GM21390 (cell line): ENCODE results near the gene BMPR1A.
A peak's percentile ranks its signal among the peaks of the same experiment; 100 is the strongest.

ENCODE experiments used
- ATAC-seq: cut with Tn5 transposase; IDR thresholded peaks from one replicate; pipeline ENCODE4 v1.9.1; 2021; ENCODE audit not compliant: unreplicated experiment

The BMPR1A gene

GRCh38 chr10:86756511-86757112, at the start of gene BMPR1A:
BMPR1A (plus strand) TSS chr10:86756619; CDS start chr10:86876019, 119,400 bp downstream.
- peak; percentile 32 for ATAC-seq

- ATAC-seq = no peak
These were observed 49.4 kb upstream of the BMPR1A start for GRCh38 chr10:86706977-86707376.

- ATAC-seq = no peak
These were observed 48.9 kb upstream of the BMPR1A start for GRCh38 chr10:86707505-86707904.

- ATAC-seq = no peak
These were observed 48.2 kb upstream of the BMPR1A start for GRCh38 chr10:86708068-86708782.

- ATAC-seq = no peak
These were observed 47.5 kb upstream of the BMPR1A start for GRCh38 chr10:86708783-86709380.

GRCh38 chr10:86709396-86710185, 46.8 kb upstream of the BMPR1A start:
- no peak for ATAC-seq

GRCh38 chr10:86710987-86711512, 45.4 kb upstream of the BMPR1A start:
- peak; percentile 84 for ATAC-seq

- peak; percentile 43 for ATAC-seq
These were observed 44.7 kb upstream of the BMPR1A start for GRCh38 chr10:86711513-86712316.

- peak; percentile 24 for ATAC-seq
These were observed 44.1 kb upstream of the BMPR1A start for GRCh38 chr10:86712317-86712707.

- ATAC-seq = no peak
These were observed 41.1 kb upstream of the BMPR1A start for GRCh38 chr10:86715156-86715795.

- ATAC-seq = no peak
These were observed 40.6 kb upstream of the BMPR1A start for GRCh38 chr10:86715836-86716235.

GRCh38 chr10:86716466-86716865, 40.0 kb upstream of the BMPR1A start:
- ATAC-seq = no peak

GRCh38 chr10:86718556-86718955, 37.9 kb upstream of the BMPR1A start:
- ATAC-seq = no peak

- no peak for ATAC-seq
These were observed 35.2 kb upstream of the BMPR1A start for GRCh38 chr10:86721232-86721631.

- no peak for ATAC-seq
These were observed 33.4 kb upstream of the BMPR1A start for GRCh38 chr10:86723009-86723408.

GRCh38 chr10:86724445-86724844, 32.0 kb upstream of the BMPR1A start:
- no peak for ATAC-seq

- ATAC-seq = no peak
These were observed 30.3 kb upstream of the BMPR1A start for GRCh38 chr10:86725980-86726676.

GRCh38 chr10:86726677-86726999, 29.8 kb upstream of the BMPR1A start:
- ATAC-seq = no peak

GRCh38 chr10:86727470-86727869, 28.9 kb upstream of the BMPR1A start:
- ATAC-seq = no peak

GRCh38 chr10:86728056-86728455, 28.4 kb upstream of the BMPR1A start:
- no peak for ATAC-seq
